ENCODE measurements around the gene OR14I1. TPM values are rescaled to one million over a fixed set of nuclear protein-coding genes. Genes with fewer than 3 reads are reported as not detected.

The OR14I1 gene
- total RNA-seq, 2 experiments from 2014 or later, result not detected

DNA sequence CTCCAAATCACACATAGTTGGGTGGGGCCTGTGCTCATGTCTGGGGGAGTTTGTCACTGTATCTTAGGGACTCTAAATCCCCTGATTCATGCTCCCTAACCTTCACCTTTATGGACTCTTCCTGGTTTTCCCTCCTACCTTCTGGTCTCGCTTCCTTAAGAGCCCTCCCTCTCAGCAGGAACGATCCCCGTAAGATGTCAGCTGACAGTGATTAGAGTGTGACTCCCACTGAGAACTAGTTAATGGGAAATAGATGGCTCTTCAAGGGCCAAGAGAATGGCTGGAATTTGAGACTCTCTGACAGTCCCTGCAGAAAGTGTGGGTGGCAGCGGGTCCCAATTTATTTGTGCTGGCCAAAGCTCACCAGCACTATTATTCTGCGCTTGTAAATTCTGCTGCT, 31.0 kb upstream of the OR14I1 start:
- ChIA-PET POLR2A (interaction anchor here (0.5 kb wide), 1 partner anchor 1453 kb away, joined by 4 read pairs; no protein-coding TSS in a partner anchor), CTCF (ENCODE audit: unreplicated experiment) (no interaction called here)
- Histone ChIP-seq H3K79me2 (ENCODE audit: insufficient read depth, low read depth, low read length) (no peaks in the 10 kb centered on the region), H3K27ac (ENCODE audit: low read depth, low read length, poor library complexity, severe bottlenecking) (no peak overlapping the region), H3K4me2 (ENCODE audit: low read length) (no peak overlapping the region), H3K9me2 (ENCODE audit: insufficient read depth, low read length) (no peaks in the 10 kb centered on the region), H3K4me1 (ENCODE audit: insufficient read depth, low read length, poor library complexity, severe bottlenecking) (no peaks in the 10 kb centered on the region), H3K4me3 (ENCODE audit: low read depth, low read length, poor library complexity, severe bottlenecking) (no peak overlapping the region), H2AFZ (ENCODE audit: low read length) (no peak overlapping the region), H3K36me3 (ENCODE audit: insufficient read depth, low read length) (no peaks in the 10 kb centered on the region), H4K20me1 (ENCODE audit: insufficient read depth, low read length) (no peaks in the 10 kb centered on the region), H3K9me3 (ENCODE audit: low read length) (no peaks in the 10 kb centered on the region)
- no peak for TF ChIP-seq EZH2phosphoT487 (IDR thresholded peaks at IDR 0.05; ENCODE audit: borderline replicate concordance, low read depth, low read length)
- no peak for TF ChIP-seq CTCF (conservative IDR thresholded peaks at IDR 0.05; ENCODE audit: low read length)
- intact Hi-C loops (cut with micrococcal nuclease; ENCODE audit: unreplicated experiment), result no loop called here
- no TSS peak for BruUV-seq (replicated peaks)
- no peak for DNase-seq (ENCODE audit: low spot score)

GRCh38 chr1:248730507-248731335, 28.2 kb upstream of the OR14I1 start:
- no peaks in the 10 kb centered on the region for H3K9me2 ChIP-seq (ENCODE audit: insufficient read depth, low read length)
- no peak overlapping the region for H3K4me2 ChIP-seq (ENCODE audit: low read length)
- TF ChIP-seq EZH2phosphoT487 (IDR thresholded peaks at IDR 0.05; ENCODE audit: borderline replicate concordance, low read depth, low read length) (no peak), CTCF (conservative IDR thresholded peaks at IDR 0.05; ENCODE audit: low read length) (no peak)
- H3K4me1 ChIP-seq (ENCODE audit: insufficient read depth, low read length, poor library complexity, severe bottlenecking), result no peaks in the 10 kb centered on the region
- no peaks in the 10 kb centered on the region for H3K9me3 ChIP-seq (ENCODE audit: low read length)
- no peak overlapping the region for H3K27ac ChIP-seq (ENCODE audit: low read depth, low read length, poor library complexity, severe bottlenecking)
- intact Hi-C loops (cut with micrococcal nuclease; ENCODE audit: unreplicated experiment), result no loop called here
- H2AFZ ChIP-seq (ENCODE audit: low read length), result no peak overlapping the region
- H4K20me1 ChIP-seq (ENCODE audit: insufficient read depth, low read length), result no peaks in the 10 kb centered on the region
- ChIA-PET POLR2A (no interaction called here), CTCF (ENCODE audit: unreplicated experiment) (no interaction called here)
- BruUV-seq (replicated peaks), result no TSS peak
- no peak for DNase-seq (ENCODE audit: low spot score)
- no peak overlapping the region for H3K4me3 ChIP-seq (ENCODE audit: low read depth, low read length, poor library complexity, severe bottlenecking)
- no peaks in the 10 kb centered on the region for H3K36me3 ChIP-seq (ENCODE audit: insufficient read depth, low read length)
- H3K79me2 ChIP-seq (ENCODE audit: insufficient read depth, low read depth, low read length), result no peaks in the 10 kb centered on the region

DNA sequence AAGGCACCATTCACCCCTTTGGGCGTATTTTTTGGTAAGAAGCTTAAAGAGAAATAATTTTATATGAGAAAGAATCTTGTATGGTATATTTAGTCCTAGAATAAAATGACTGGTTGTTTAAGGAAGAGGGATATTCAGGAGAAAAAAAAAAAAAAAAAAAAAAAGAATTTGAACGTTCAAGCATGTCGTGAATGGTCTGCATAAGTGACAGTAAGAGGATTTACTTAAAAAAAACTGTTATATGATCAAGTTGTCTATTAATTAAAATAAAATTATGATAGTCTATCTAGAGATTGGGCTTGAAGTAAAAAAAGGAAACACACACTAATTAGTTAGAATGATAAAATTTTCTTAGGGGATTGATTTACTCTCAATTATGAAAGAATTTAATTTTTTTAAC, 11.7 kb upstream of the OR14I1 start:
- no peaks in the 10 kb centered on the region for H3K79me2 ChIP-seq (ENCODE audit: insufficient read depth, low read depth, low read length)
- intact Hi-C loops (cut with micrococcal nuclease; ENCODE audit: unreplicated experiment), result no loop called here
- H4K20me1 ChIP-seq (ENCODE audit: insufficient read depth, low read length), result no peaks in the 10 kb centered on the region
- no peak overlapping the region for H2AFZ ChIP-seq (ENCODE audit: low read length)
- H3K4me2 ChIP-seq (ENCODE audit: low read length), result no peak overlapping the region
- H3K4me3 ChIP-seq (ENCODE audit: low read depth, low read length, poor library complexity, severe bottlenecking), result no peak overlapping the region
- CTCF ChIA-PET (ENCODE audit: unreplicated experiment), result no interaction called here
- DNase-seq (ENCODE audit: low spot score), result peak; percentile 4
- POLR2A ChIA-PET, result interaction anchor here (0.6 to 0.7 kb wide), 2 partner anchors 83 to 134 kb away, joined by 4 to 6 read pairs; no protein-coding TSS in a partner anchor
- H3K36me3 ChIP-seq (ENCODE audit: insufficient read depth, low read length), result no peaks in the 10 kb centered on the region
- peaks cover 31% of the 10 kb centered on the region; the same call in 1 of the 2 replicates for H3K9me3 ChIP-seq (ENCODE audit: low read length)
- BruUV-seq (replicated peaks), result no TSS peak
- H3K27ac ChIP-seq (ENCODE audit: low read depth, low read length, poor library complexity, severe bottlenecking), result no peak overlapping the region
- TF ChIP-seq EZH2phosphoT487 (IDR thresholded peaks at IDR 0.05; ENCODE audit: borderline replicate concordance, low read depth, low read length), result no peak
- no peak for TF ChIP-seq CTCF (conservative IDR thresholded peaks at IDR 0.05; ENCODE audit: low read length)
- H3K4me1 ChIP-seq (ENCODE audit: insufficient read depth, low read length, poor library complexity, severe bottlenecking), result no peaks in the 10 kb centered on the region
- H3K9me2 ChIP-seq (ENCODE audit: insufficient read depth, low read length), result no peaks in the 10 kb centered on the region

Data from OCI-LY7 (cell line).